GM18502 (cell line): Measurements from ENCODE around the gene USO1.
"Not testable (repeated sequence)": the region's sequence is repeated elsewhere in the genome, so short reads cannot be mapped to it uniquely, and the experiment has no call there.

Experiments
- ATAC-seq: cut with Tn5 transposase; IDR thresholded peaks from one replicate; pipeline ENCODE4 v1.9.1; 2021; ENCODE audit warnings: mild to moderate bottlenecking; ENCODE audit not compliant: unreplicated experiment, poor library complexity

The USO1 gene, protein sequence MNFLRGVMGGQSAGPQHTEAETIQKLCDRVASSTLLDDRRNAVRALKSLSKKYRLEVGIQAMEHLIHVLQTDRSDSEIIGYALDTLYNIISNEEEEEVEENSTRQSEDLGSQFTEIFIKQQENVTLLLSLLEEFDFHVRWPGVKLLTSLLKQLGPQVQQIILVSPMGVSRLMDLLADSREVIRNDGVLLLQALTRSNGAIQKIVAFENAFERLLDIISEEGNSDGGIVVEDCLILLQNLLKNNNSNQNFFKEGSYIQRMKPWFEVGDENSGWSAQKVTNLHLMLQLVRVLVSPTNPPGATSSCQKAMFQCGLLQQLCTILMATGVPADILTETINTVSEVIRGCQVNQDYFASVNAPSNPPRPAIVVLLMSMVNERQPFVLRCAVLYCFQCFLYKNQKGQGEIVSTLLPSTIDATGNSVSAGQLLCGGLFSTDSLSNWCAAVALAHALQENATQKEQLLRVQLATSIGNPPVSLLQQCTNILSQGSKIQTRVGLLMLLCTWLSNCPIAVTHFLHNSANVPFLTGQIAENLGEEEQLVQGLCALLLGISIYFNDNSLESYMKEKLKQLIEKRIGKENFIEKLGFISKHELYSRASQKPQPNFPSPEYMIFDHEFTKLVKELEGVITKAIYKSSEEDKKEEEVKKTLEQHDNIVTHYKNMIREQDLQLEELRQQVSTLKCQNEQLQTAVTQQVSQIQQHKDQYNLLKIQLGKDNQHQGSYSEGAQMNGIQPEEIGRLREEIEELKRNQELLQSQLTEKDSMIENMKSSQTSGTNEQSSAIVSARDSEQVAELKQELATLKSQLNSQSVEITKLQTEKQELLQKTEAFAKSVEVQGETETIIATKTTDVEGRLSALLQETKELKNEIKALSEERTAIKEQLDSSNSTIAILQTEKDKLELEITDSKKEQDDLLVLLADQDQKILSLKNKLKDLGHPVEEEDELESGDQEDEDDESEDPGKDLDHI

DNA sequence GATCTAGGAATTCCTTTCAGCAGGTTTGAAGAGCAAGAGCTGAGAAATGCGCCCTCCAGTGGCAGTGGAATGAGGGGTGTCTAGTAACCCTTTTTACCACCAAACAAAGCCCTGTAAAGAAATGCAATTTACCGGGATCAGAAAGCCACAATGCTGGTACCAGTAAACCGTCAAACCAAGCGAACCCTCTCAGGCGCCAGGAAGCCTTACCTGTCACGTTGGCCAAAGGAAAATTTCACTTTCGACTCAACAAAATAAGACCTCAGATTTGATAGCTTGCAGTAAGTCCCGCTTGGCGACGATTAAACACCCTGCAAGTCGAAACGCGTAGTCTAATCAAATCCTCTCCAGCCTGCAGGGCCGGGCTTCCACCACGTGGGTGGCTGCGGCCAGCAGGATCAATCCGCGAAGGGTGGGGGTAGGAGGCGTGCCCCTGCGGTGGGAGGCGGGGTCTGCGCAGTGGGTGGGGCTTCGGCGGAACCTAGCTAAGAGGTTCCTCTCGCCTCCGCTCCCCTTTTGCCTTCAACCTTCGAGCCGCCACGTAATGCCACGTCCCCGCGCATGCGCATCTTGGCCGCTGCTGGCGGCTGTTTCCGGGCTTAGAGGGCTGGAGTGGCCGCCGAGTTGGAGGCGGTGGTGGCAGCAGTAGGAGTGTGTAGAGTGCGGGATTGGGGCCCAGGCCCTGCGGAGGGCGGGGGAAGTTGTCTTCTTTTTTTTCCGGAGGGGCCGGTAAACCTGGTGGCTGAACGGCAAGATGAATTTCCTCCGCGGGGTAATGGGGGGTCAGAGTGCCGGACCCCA, at the start of gene USO1:
Gene USO1 (plus strand): TSS at position 512 of the 801 bp plus-strand sequence. CDS start 243 bp downstream, at position 755.
- ATAC-seq = peak; percentile 87

DNA sequence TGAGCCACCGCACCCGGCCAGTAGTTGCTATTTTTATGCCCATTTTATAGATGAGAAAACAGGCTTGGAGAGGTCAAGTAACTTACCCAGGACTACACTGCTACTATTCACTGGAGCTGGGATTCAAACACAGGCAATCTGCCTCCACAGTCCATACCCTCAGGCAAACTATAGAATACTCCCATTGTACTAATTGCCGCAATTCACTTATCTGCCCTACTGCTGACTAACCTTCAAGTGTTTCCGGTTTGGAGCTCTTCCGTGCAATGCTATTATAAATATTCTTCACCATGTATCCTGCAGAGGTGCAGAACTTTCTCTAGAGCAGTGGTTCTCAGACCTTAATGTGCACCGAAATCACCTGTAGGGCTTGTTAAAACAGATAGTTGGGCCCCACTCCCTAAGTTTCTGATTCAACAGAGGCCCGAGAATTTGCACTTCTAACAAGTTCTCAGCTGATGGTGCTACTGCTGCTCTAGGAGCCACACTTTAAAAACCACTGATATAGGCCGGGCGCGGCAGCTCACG, 49.3 kb upstream of the USO1 start:
- no peak for ATAC-seq

DNA sequence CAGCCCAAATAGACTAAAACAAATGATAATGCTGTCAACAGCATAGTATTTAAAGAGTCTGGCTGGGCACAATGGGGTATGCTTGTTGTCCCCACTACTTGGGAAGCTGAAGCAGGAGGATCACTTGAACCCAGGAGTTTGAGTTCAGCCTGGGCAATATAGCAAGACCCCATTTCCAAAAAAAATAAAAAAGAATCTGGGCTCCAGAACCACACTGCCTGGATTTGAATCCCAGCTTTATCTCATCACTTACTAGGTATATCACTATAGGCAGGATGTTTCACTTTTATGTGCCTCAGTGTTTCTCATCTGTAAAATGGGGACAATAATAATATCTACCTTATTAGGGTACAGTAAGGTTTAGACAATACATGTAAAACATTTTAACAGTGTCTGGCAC, 45.9 kb upstream of the USO1 start:
- ATAC-seq = no peak

DNA sequence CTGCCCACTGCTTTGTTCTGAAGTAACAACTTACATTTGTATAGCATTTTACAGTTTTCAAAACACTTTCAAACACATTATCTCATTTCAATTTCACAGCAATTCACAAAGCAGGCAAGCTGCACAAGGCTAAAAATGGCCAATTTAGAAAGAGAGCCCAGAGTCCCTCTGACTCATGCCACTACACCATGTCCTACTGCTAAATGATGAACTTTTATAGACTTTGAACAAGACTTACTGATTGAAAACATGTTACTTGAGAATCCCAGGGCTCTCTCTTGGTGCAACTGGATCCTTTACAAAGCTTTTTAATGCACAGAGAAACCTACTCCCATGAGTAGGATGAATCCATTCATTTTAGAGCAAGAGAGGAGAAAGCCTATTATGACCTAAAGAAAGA, 45.4 kb upstream of the USO1 start:
- ATAC-seq = no peak

DNA sequence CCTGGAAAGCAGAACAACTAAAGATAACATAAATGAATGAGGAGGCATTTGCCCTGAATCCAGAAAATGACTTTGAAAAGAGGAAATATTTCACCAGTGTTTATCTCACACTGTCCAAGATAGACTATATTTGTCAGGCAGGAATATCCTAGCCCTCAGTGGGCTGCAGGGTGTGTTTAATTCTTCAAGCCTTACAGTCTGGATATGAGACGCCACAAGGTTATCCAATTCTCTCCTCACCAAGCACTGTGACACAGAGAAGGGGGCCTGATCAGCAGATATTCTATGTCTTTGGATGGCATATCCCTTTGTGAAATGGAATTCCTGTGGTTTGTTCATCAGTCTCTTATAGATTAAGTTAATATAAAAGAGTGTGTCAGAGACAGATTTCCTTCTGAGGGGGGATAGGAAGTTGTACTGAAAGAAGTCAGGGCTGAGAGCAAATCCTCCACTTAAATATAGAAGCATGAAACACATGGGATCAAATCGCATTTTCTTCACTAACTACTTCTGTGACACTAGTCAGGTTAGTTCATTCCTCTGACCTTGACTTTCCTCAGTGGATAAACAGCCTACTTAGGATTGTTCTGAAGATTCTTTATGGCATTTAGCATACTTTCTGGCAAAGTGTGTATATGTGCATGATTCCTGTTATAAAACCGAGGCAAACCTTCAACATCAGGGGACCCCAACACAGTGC, 44.4 kb upstream of the USO1 start:
- no peak for ATAC-seq

DNA sequence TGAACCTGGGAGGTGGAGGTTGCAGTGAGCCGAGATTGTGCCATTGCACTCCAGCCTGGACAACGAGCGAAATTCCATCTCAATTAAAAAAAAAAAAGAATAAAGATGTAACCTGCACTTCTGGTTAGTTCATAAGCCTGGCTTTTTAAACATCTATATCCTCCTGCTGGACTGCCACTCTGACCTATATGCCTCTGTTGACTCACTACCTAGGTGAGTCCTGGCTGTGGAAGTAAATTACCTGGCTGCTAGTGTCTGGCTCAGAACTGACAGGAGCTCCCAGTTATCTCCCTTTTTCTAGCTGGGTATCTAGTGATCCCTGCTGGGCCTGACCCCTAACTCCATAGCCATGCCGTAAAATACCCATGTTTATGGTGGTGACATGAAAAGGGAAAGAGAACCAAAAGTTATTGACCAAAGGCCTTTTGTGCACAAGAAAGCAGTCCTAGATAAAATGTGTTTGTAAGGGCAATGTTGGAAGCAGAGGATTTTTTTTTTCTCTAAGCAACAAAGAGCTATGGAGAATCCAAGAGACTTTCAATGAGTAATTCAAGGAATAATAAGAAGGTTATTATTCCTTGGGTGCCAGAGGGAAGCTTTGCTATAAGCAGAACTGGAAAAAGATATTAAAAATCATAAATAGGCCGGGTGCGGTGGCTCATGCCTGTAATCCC, 40.8 kb upstream of the USO1 start:
- ATAC-seq = no peak

DNA sequence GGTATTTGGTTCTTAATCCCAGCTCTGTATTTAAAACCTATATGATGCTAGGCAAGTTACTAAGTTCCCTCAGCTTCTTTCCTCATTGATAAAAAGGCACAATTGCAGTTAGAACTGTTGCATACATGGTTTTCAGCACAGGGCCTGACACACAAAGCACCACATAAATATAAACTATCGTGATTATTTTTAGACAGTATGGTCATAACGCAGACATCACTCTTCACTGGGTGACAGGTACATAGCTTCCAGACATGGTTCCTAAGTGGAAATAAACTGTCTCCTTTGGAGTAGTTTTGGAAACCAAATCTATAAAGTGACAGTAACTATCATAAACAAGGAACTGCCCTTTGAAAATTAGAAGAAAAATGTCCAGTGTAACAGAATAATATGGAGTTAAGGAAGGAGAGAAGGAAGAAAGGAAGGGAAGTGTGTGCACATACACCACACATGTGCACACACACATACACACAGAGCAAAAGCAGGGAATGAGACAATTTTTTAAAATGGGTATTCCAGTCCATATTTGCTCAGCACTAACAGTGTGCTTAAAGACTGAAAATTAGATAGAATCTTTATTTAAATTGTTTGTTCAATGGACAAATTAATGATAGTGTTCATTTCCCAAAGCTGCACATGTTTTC, 38.7 kb upstream of the USO1 start:
- ATAC-seq = no peak

DNA sequence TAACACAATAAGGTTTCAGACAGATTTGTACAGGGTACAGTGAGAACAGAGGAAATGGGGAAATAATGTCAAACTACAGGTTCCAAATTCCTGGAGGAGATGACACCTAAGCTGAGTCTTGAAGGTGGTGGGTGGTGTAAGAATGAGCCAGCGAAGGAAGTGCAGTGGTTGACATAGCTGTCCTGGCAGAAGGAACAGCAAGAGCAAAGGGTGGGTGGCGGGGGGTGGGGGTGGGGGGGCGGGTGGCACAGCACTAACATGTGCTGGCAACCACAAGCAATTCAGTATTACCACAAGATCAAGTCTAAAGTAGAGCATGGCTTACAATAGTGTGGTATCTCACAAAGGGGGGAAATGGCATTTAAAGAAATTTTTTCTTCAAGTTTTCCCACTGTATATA, 38.0 kb upstream of the USO1 start:
- ATAC-seq = no peak

DNA sequence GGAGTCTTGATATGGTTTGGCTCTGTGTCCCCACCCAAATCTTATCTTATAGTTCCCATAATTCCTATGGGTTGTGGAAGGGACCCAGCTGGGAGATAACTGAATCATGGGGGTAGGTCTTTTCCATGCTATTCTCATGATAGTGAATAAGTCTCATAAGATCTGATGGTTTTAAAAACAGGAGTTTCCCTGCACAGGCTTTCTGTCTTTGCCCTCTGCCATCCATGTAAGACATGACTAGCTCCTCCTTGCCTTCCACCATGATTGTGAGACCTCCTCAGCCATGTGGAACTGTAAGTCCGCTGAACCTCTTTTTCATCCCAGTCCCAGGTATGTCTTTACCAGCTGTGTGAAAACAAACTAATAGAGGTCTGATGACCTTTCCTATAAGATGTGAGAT, 37.3 kb upstream of the USO1 start:
- ATAC-seq = not testable (repeated sequence)

DNA sequence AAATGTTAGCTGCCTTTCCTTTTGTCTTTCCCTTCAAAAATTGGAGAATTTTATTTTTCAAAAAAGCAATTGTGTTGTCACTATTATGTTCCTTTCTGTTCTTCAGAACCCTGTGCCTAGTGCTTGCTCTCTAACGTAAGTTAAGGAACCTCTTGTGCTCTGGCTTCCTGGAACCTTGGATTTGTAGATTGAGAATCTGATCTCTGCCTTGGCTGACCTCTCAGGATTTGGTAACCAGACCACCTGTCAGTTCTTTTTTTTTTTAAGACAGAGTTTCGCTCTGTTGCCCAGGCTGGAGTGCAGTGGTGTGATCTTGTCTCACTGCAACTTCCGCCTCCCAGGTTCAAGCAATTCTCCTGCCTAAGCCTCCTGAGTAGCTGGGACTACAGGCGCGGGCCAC, 32.3 kb upstream of the USO1 start:
- ATAC-seq = not testable (repeated sequence)

DNA sequence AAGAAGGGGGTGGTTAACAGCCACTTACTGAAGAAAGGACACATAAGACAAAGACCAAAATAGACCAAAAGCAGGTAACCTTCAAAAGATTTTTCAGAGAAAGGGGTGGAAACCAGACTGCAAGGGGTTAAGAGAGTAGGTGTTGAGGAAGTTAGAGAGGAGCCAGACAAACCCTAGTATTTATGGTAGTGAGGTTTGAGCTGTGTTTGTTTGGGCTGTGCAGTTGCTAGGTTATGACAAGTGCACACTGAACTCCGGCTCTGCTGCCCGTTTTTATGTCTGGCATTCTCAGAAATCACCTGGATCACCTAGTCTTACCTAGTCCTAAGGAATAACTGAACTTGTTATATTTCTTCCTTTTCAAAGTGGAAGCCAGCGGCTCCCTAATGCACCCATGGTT, 28.3 kb upstream of the USO1 start:
- ATAC-seq = no peak

DNA sequence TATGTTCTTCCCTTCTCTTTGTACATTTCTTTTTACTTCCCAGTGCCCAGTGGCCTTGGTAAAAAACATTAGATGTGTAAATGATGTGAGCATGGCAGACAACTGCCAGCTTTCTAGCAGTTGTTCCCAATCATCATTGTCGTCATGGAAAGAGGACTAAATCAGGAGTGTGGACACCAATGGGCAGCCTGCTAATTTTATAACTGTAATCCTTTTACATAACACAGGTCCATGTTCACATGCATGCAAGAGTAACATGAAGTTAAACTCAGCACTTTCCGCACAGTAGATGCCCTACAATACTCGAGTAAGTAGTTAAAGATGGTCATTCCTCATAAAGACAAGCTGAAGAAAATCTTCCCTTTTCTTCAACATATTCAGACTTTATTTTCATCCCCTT, 27.8 kb upstream of the USO1 start:
- ATAC-seq = no peak

DNA sequence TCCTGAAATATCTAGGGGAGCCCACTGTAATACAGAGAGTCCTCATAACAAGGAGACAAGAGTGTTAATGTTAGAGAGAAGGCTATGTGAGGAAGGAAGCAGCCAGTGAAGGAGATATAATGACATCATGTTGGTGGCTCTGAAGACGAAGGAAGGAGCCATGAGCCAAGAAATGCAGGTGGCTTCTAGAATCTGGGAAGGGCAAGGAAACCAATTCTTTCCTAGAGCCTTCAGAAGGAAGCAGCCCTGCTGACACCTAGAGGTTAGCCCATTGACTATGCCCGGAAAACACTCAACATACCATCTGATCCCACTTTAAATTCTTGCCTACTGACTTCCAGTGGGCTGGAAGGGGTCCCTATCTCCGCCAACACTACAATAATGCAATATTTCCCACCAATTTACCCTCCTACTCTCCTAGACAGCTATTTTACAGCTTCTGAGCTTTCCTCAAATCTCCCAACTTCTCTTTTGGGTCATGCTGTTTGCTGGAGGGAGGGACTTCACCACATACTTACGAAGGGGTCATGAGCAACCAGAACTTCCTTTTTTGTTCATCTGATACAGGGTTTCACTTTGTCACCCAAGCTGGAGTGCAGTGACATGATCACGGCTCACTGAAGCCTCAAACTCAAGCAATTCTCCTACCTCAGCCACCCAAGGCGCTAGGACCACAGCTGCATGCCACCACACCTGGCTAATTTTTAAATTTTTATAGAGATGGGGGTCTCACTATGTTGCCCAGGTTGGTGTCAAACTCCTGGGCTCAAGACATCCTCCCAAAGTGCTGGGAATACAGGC, 26.0 kb upstream of the USO1 start:
- ATAC-seq = peak; percentile 96

DNA sequence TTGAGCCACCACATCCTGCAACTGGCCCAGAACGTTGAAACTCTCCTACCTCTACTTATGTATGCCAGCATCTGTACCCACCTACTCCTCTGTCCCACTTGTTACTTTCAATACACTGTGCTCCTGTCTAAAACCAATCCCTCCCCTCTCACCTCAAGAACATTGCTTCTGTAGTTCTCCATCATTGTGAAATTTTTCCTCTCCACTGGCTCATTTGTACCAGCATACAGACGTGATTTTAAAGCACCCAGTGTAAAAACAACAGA, 25.5 kb upstream of the USO1 start:
- peak; percentile 51 for ATAC-seq

DNA sequence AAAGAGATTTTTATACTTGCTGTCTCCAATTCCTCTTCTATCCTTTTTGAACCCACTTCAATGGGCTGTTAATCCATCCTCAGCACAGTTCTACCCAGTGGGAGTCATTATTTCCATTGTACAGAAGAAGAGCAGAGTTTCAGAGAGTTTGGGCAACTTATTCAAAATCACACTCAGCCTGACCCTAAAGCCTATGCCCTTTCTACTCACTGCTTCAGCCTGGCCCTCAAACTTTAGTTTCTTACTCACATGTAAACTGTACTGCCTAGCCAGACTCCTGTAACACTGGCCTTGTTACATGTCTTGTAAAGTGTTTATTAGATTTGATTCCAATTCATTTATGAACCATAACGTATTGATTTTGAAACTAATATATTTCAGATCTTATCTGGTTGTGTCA, 25.1 kb upstream of the USO1 start:
- ATAC-seq = peak; percentile 15

DNA sequence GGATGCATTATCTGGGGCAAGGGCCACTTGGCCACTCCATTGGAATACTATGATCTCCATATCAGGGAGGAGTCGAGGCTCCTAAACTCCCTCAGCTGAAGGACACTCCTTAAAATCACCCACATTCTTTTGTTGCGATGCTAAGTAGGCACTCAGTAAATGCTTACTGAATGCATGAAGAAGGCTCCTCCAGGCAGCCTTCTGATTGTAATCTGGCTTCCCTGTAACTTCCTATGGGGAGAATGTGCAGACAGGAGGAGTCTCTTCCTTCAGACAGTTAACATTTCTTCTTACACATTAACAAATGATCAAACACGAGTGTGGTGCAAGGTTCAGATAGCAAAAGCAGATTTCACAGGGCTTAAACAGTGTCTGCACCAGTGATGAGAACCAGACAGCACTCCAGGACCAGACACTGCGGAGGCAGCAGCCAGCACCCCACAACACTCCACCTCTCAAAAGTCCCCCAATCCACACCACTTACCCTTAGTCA, 21.4 kb upstream of the USO1 start:
- ATAC-seq = no peak

DNA sequence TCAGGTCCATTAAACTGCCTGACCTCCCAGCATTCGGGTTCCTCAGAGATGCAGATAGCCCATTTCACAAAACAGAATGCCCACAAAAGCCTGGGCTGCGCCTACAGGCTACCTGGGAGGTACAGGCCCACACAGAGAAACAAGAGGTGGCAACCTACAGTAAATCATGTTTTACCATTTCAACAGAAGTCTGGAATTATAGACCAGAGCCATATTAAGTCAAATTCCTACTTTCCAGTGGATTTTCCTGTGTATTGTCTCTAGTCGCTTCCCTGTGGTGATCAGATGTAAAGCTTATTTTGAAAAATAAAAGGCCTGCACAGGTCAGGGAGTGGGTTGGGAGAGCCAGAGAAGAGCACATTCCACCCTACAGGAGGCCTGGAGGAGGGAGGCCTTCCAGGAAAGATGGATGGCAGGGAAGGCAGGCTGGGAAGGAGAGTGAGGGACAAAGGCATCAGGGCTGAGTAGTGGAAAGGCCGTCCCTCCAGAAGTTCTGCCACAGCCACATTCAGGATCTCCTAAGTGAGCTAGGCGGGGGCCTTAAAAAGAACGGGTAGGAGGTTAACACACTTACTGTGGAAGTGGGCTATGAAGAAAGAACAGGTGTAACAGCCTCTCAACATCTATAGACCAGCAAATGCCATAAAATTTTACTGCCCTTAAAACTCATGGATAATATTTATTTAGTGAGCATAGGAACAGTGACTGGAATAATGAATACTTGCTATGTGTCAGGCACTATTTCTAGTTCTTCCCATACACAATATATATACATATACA, 19.0 kb upstream of the USO1 start:
- ATAC-seq = no peak
